HK-2 (cell line): ENCODE data around the gene DYRK1B.
A peak's percentile ranks its signal among the peaks of the same experiment; 100 is the strongest.

Source experiments
- DNase-seq: peaks from one replicate; pipeline ENCODE4 v3.0.0-alpha.2; 2018; ENCODE audit not compliant: unreplicated experiment

Gene DYRK1B

DNA sequence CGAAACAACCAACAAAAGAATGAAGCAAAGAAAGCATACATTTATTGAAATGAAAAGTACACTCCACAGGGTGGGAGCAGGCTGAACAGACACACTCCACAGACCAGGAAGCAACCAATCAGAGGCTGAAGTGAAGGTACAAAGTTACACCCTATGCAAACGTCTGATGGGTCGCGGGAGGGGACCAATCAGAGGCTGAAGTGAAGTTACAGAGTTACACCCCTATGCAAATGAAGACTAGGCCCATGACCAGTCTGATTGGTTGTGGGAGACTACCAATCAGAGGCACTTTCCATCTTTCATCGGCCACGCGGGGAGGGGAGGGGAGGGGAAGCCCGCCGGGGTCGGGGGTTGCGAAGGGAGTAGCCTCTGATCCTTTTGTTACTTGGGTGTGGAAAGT lies 24.6 kb upstream of the DYRK1B start:
- no peak for DNase-seq

GRCh38 chr19:39852882-39853281 lies 18.9 kb upstream of the DYRK1B start:
- DNase-seq, result no peak

DNA sequence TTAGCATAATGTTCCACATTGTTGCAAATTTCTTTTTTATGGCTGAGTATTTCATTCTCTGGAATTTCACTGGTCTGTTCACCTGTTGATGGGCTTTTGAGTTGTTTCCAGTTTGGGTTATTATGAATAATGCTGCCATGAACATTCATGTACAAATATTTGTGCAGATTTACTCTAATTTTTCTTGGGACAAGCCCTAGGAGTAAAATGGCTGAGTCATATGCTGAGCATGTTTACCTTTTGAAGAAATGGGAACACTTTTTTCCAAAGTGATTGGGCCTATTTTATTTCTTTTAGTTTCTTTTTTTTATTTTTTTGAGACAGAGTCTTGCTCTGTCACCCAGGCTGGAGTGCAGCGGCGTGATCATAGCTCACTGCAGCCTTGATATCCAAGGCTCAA lies 16.9 kb upstream of the DYRK1B start:
- DNase-seq, result no peak

GRCh38 chr19:39848392-39848791 lies 14.4 kb upstream of the DYRK1B start:
- DNase-seq, result no peak

DNA sequence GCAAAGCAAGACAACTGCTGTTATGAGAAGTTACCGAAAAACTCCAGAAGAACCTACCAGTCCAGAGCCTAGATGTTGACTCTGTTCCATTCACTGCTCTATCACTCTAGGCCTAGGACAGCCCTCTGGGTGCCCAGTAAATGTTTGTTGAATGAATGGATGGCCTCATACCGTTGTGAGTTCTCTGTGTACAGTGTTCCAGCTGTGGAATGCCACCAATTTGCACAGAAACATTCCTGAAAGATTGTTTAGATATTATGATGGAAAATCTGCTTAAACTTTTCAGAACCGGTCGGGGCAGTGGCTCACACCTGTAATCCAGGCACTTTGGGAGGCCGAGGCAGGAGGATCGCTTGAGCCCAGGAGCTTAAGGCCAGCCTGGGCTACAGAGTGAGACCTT lies 13.6 kb upstream of the DYRK1B start:
- DNase-seq, result no peak

DNA sequence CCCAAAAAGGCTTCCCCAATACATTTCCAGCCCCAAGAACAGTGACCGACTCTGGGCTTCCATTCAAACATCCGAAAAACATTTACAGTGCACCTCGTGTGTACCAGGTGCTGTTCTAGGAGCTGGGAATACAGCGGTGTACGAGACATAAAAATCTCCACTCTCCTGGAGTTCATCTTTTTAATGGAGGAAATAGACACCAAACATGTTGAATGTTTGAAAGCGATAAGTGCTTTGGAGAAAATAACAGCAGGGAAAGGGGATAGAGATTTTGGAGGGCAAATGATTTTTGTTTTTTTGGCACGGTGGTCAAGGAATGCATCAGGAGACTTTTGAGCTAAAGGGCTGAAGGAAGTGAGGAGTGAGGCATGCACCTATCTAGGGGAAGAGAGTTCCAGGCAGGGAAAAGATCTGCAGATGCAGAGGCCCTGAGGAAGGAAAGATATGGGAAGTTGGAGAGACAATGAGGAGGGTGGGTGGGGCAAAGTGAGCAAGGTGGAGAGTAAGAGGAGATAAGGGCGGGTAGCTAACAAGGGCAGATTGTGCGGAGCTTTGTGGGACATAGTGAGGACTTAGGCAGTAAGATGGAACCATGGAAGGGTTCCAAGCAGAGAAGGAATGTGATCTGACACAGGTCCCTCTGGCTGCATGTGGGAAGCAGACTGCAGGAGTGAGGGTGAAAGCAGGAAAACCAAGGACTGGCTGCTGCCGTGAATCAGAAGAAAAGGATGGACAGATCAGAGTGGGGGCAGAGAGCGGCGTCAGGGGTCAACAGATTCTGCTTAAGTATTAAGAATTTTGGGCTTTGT lies 12.9 kb upstream of the DYRK1B start:
- DNase-seq, result no peak

GRCh38 chr19:39845933-39846677 lies 12.1 kb upstream of the DYRK1B start, which contains the start of gene FBL:
Gene FBL (minus strand): TSS chr19:39846379. CDS start chr19:39846300, 79 bp downstream.
- peak; percentile 95 for DNase-seq

- DNase-seq, result no peak
These were observed 11.6 kb upstream of the DYRK1B start for GRCh38 chr19:39845584-39845932.

DNA sequence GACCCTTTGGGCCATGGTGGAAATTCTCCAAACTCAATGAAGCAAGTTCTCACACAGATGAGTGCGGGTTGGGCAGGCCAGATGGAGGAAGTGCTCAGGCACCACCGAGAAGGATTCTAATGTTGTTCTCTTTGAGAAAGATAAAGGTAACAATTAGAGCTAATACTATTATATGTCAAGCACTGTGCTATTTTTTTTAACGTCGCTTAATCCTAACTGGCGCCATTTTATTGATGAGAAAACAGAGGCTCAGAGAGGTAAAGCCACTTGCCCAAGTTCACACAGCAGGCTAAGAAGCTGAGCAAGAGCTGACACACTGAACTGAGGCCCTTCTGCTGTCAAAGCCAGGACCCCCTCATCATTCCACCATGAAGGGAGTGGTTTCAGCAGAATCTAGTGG lies 11.2 kb upstream of the DYRK1B start:
- no peak for DNase-seq

- DNase-seq, result no peak
These were observed 10.2 kb upstream of the DYRK1B start for GRCh38 chr19:39843919-39844793.

DNA sequence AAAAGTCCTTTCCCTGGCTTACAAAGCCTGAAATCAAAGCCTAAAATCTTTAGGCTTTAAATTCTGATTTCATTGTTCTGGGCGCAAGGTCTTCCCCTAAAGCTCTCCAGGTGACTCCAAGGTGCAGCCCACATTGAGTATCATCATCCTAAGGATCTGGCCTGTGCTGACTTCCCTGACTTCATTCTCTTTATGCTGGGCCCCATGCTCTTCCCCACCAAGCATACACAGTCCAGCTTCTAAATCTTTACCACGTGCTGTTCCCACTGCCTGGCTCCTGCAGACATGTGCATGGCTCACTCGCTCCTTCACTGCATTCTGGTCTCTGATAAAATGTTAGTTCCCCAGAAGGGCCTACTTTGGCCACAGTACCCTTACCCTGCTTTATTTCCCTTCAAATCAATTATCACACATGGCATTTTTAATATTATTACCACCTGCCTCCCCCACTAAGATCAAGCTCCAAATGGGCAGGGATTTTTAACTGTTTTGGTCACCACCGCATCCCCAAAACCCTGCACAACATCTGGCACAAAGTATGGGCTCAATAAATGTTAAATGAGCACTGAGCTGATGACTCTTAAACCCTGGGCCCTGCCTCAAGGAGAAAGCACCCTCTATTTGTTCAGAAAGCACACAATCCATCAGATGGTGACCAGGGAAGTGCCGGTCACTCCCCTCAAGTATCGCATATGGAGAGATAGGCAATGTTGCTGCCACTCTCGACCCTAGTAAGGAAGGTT lies 8.9 kb upstream of the DYRK1B start:
- no peak for DNase-seq

GRCh38 chr19:39841041-39841440 lies 7.1 kb upstream of the DYRK1B start:
- no peak for DNase-seq

DNA sequence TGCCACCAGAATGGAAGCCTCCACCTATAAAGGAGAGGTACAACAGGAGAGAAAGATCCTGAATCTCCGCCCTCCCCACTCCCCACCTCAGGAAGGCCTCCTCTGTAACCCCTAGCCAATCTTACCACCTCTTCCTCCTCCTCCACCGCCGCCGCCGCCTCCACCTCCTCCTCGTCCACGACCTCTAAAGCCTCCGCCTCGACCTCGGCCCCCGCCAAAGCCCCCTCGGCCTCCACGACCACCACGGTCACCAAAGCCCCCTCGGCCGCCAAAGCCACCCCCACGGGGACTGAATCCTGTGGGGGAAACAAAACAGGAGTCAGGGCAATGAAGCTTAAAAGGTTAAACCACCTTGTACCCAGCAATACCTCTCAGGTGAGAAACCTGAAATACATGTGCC lies 6.5 kb upstream of the DYRK1B start:
- no peak for DNase-seq

DNA sequence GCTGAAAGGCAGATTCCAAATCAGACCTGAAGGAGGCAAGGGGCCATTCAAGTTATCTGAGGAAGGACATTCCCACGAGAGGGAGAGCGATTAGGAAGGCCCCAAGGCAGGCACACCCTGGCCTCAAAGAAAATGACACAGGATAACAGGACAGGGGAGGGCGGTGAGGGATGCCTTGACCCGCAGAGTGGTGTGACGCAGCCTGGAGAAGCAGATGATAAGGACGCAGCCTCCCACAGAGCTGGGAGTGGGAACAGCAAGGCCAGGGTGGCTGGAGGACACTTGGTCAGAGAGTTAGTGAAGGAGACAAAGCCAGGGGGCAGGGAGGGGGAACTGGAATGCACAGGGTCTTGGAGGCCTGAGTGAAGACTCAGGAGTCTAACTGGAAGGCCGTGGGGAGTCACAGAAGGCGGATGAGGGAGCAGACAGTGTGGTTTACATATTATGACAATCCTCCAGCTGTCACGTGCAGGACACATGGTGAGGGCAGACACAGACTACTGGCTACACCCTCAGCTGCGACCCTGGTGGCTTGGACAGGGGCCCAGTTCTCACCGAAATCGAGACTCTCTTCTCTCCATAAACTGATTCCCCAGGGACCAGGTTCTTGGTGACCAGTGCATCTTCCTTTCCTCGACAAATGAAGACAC lies 5.8 kb upstream of the DYRK1B start:
- no peak for DNase-seq

GRCh38 chr19:39838569-39838968 lies 4.6 kb upstream of the DYRK1B start:
- no peak for DNase-seq

GRCh38 chr19:39837978-39838377 lies 4.0 kb upstream of the DYRK1B start:
- no peak for DNase-seq

DNA sequence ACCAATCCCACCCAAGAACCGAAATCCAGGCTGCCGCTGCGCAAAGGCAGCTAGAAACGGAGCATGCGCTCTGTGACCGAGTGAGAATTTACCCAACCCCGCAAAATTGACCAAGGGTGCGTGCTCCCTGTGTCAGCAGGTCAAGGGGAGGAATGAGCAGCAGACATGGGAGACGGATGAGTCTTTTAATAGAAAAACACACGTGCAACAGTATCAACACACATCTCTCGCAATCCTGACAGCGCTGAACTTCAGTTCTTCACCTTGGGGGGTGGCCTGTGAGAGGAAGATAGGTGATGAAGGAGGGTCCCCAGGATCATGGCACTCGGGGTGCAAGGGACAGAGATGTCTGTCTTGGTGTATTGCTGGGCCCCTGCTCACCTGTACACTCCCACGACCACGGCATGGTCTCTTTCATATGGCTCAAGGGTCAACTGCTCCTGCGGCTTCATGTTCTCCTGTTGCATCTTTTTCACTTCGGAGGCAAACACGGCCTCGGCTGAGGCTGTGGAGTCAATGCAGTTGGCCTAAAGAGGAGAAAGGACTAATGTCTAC lies 402 bp upstream of the DYRK1B start:
- no peak for DNase-seq

DNA sequence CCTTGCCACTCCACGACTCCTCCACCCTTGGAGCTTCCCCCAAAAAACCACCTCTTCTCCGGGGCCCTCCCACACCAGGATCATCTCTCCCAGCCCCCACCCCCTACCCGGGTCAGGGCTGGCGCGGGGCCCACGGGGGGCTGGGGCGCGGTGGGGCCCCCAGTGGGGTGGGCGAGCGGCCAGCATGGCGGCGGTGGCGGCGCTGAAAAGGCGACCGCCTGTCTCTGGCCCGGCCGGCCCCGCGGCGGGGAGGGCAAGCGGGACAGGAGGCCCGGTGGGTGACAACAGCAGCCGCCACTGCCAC lies 850 bp downstream of the DYRK1B start:
- no peak for DNase-seq

DNA sequence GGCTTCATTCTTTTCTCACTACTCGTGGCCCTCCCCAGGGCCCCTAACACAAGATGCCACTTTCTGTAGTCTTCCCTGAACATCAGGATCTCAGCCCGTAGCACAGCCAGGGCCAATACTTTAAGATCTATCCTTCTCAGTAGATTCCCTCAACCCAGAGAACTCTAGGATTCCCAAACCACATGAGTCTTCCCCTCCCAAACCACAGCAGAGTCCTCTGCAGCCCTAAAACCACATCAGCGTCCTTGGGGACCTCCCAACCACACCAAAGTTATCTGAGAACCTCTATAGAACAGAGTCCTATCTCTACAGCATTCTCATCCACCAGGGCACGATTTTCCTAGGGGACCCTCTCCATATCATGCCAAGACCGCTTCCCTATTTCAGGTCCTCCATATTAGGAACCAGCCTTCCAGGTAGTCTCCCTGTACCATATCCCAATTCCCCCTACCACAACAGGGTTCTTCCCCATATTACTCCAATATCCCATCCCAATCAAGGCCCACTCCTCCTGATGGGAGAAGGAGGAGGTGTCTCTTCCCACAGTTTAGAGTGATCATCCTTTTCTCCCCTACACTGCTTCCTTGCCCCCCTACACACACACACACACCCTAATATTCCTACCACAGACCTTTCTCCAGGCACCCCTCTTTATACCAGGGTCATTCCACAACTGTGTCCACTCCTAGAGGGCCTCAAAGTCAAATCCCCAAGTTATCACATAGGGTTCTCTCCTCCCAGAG lies 1.4 kb downstream of the DYRK1B start:
- DNase-seq, result no peak

DNA sequence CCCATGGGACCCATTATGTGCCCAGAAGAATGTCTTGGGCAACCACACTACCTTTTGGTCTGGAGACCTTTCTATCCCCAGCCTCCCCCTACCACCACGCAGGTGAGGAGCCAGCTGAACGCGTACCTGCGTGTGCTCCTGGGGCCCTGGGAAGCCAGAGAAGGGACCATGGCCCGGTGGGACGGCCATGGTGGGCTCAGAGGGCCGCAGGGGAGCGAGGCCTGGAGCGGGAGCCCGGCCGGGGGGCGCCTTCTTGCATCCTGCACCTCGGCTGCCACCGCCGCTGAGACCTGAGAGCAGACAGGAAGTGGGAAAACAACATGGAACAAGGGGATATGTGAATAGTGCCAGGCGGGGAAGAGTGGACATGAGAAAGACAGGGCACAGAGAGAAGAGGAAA lies 2.3 kb downstream of the DYRK1B start:
- no peak for DNase-seq
